Skeletal muscle satellite cell (primary cell): ENCODE results near the gene PLPP4.

Source experiments
- H3K27me3 ChIP-seq: 2 replicates; pipeline ENCODE4 v1.7.0; 2013; ENCODE audit warnings: low read length; ENCODE audit not compliant: control insufficient read depth, insufficient read depth
- H3K36me3 ChIP-seq: 2 replicates; pipeline ENCODE4 v1.7.0; 2013; ENCODE audit warnings: mild to moderate bottlenecking, control low read depth, low read length; ENCODE audit not compliant: insufficient read depth
- H3K4me1 ChIP-seq: 2 replicates; pipeline ENCODE4 v1.7.0; 2013; ENCODE audit warnings: low read length; ENCODE audit not compliant: control insufficient read depth, insufficient read depth
- H3K4me2 ChIP-seq: 2 replicates; pipeline ENCODE4 v1.7.0; 2013; ENCODE audit warnings: mild to moderate bottlenecking, low read length
- H3K4me3 ChIP-seq: 2 replicates; pipeline ENCODE4 v1.7.0; 2013; ENCODE audit warnings: low read length
- H3K9ac ChIP-seq: 2 replicates; pipeline ENCODE4 v1.7.0; 2013; ENCODE audit warnings: mild to moderate bottlenecking, low read depth, low read length, moderate library complexity
- H3K9me3 ChIP-seq: replicated peaks from 2 replicates; pipeline ENCODE4 v1.7.0; 2013; ENCODE audit warnings: mild to moderate bottlenecking, control low read depth, low read length

Gene PLPP4

GRCh38 chr10:120530699-120531098 lies 73.7 kb downstream of the PLPP4 start:
- no peak overlapping the region for H3K9ac ChIP-seq
- no peaks in the 10 kb centered on the region for H3K9me3 ChIP-seq
- H3K4me1 ChIP-seq: no peaks in the 10 kb centered on the region
- no peaks in the 10 kb centered on the region for H3K27me3 ChIP-seq
- H3K4me3 ChIP-seq: no peak overlapping the region
- no peaks in the 10 kb centered on the region for H3K36me3 ChIP-seq
- no peak overlapping the region for H3K4me2 ChIP-seq

- Histone ChIP-seq H3K4me3 (no peak overlapping the region), H3K27me3 (no peaks in the 10 kb centered on the region), H3K9ac (no peak overlapping the region), H3K4me2 (no peak overlapping the region), H3K4me1 (no peaks in the 10 kb centered on the region), H3K9me3 (no peaks in the 10 kb centered on the region), H3K36me3 (no peaks in the 10 kb centered on the region)
Measured at GRCh38 chr10:120538091-120538490, 81.1 kb downstream of the PLPP4 start.

GRCh38 chr10:120539076-120539475 lies 82.0 kb downstream of the PLPP4 start:
- Histone ChIP-seq H3K27me3 (no peaks in the 10 kb centered on the region), H3K9me3 (no peaks in the 10 kb centered on the region), H3K9ac (no peak overlapping the region), H3K4me1 (no peaks in the 10 kb centered on the region), H3K4me3 (no peak overlapping the region), H3K36me3 (no peaks in the 10 kb centered on the region), H3K4me2 (no peak overlapping the region)

DNA sequence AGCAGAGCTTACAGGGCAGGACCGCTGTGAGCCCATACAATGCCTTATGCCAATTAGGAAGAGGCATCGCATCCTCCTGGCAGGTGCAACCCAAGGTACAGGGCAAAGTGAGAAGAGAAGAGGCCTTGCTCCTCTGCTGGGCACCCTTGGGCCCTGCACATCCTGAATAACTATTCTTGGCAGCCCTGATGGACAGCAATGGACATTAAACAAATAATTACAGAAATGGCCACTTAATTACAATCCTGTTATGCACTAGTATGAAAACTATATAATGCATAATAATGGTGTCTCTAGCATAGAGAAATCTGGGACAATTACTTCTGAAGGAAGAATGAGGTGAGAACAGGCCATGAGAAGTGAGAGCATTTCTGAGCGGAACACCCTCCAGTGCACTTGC lies 83.5 kb downstream of the PLPP4 start:
- Histone ChIP-seq H3K27me3 (no peaks in the 10 kb centered on the region), H3K9me3 (no peaks in the 10 kb centered on the region), H3K9ac (no peak overlapping the region), H3K4me2 (no peak overlapping the region), H3K36me3 (no peaks in the 10 kb centered on the region), H3K4me3 (no peak overlapping the region), H3K4me1 (no peaks in the 10 kb centered on the region)

DNA sequence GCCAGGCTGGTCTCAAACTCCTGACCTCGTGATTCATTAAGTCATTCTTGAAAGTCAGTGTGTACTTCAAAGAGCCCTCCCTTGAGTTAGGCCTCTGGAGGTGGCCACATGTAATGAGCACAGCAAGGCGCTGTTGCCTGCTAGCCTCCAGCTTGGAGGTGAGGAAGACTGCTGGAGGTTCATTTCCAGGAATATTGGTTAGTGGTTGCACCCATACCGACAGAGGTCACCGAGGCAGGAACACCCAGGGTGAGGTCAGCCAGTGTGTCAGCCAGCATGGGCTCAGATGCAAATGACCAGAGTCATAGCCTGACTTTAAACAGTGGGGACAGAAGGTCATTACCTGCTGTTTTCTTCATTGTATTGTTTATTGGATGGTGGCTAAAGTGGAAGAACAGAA lies 85.0 kb downstream of the PLPP4 start:
- H3K4me1 ChIP-seq: no peaks in the 10 kb centered on the region
- no peaks in the 10 kb centered on the region for H3K27me3 ChIP-seq
- H3K4me3 ChIP-seq: no peak overlapping the region
- H3K36me3 ChIP-seq: no peaks in the 10 kb centered on the region
- no peak overlapping the region for H3K4me2 ChIP-seq
- no peak overlapping the region for H3K9ac ChIP-seq
- H3K9me3 ChIP-seq: no peaks in the 10 kb centered on the region

DNA sequence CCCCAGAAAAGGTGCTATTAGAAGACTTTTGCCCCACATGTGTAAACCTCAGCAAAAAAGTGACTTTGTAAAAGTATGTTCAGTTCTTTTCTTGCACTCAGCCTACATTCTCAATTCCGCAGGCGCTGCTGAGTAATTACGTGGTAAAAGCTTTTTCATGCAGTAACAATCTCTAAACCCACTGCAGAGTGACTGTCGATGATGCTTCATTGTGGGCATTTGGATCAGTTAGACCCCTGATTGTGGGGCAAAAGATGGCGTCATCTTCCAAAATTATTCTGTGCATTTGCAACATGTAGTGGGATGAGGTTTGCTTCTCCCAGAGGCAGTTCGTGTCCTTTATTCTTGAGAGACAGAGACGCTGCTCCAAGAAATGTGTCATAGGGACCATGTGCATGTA lies 85.6 kb downstream of the PLPP4 start:
- Histone ChIP-seq H3K4me3 (no peak overlapping the region), H3K9ac (no peak overlapping the region), H3K4me2 (no peak overlapping the region), H3K9me3 (no peaks in the 10 kb centered on the region), H3K27me3 (no peaks in the 10 kb centered on the region), H3K4me1 (no peaks in the 10 kb centered on the region), H3K36me3 (no peaks in the 10 kb centered on the region)

- no peak overlapping the region for H3K4me2 ChIP-seq
- no peak overlapping the region for H3K4me3 ChIP-seq
- no peaks in the 10 kb centered on the region for H3K4me1 ChIP-seq
- no peaks in the 10 kb centered on the region for H3K27me3 ChIP-seq
- H3K9me3 ChIP-seq: no peaks in the 10 kb centered on the region
- no peaks in the 10 kb centered on the region for H3K36me3 ChIP-seq
- H3K9ac ChIP-seq: no peak overlapping the region
Measured at GRCh38 chr10:120543291-120543690, 86.3 kb downstream of the PLPP4 start.

- Histone ChIP-seq H3K27me3 (no peaks in the 10 kb centered on the region), H3K4me1 (no peaks in the 10 kb centered on the region), H3K4me3 (no peak overlapping the region), H3K4me2 (no peak overlapping the region), H3K36me3 (no peaks in the 10 kb centered on the region), H3K9me3 (no peaks in the 10 kb centered on the region), H3K9ac (no peak overlapping the region)
Measured at GRCh38 chr10:120548210-120548609, 91.2 kb downstream of the PLPP4 start.

DNA sequence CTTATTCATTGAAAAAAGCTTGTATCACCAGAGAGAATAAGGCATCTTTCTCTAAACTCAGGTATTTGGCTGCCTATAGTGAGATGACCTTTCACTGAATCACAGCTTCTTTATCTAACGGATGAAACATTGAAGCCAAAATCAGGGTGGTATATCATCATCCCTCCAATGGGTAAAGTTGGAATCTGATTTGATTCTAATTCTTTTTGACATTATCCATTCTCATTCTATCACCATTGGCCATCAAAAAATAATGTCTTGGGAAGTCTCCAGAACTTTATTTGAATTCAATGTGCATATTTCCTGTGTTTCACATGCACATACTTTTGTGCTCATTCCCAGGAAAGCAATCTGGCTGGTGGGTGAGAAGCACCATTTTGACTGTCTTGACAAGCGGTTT lies 95.2 kb downstream of the PLPP4 start:
- Histone ChIP-seq H3K9me3 (no peaks in the 10 kb centered on the region), H3K27me3 (no peaks in the 10 kb centered on the region), H3K4me2 (no peak overlapping the region), H3K4me1 (no peaks in the 10 kb centered on the region), H3K9ac (no peak overlapping the region), H3K4me3 (no peak overlapping the region), H3K36me3 (no peaks in the 10 kb centered on the region)

GRCh38 chr10:120553911-120554310 lies 96.9 kb downstream of the PLPP4 start:
- no peaks in the 10 kb centered on the region for H3K4me1 ChIP-seq
- no peaks in the 10 kb centered on the region for H3K27me3 ChIP-seq
- no peaks in the 10 kb centered on the region for H3K9me3 ChIP-seq
- H3K36me3 ChIP-seq: no peaks in the 10 kb centered on the region
- H3K4me2 ChIP-seq: no peak overlapping the region
- H3K4me3 ChIP-seq: no peak overlapping the region
- no peak overlapping the region for H3K9ac ChIP-seq

- no peaks in the 10 kb centered on the region for H3K27me3 ChIP-seq
- no peak overlapping the region for H3K9ac ChIP-seq
- H3K9me3 ChIP-seq: no peaks in the 10 kb centered on the region
- H3K4me2 ChIP-seq: no peak overlapping the region
- H3K4me1 ChIP-seq: no peaks in the 10 kb centered on the region
- no peaks in the 10 kb centered on the region for H3K36me3 ChIP-seq
- no peak overlapping the region for H3K4me3 ChIP-seq
Measured at GRCh38 chr10:120555436-120555835, 98.4 kb downstream of the PLPP4 start.

DNA sequence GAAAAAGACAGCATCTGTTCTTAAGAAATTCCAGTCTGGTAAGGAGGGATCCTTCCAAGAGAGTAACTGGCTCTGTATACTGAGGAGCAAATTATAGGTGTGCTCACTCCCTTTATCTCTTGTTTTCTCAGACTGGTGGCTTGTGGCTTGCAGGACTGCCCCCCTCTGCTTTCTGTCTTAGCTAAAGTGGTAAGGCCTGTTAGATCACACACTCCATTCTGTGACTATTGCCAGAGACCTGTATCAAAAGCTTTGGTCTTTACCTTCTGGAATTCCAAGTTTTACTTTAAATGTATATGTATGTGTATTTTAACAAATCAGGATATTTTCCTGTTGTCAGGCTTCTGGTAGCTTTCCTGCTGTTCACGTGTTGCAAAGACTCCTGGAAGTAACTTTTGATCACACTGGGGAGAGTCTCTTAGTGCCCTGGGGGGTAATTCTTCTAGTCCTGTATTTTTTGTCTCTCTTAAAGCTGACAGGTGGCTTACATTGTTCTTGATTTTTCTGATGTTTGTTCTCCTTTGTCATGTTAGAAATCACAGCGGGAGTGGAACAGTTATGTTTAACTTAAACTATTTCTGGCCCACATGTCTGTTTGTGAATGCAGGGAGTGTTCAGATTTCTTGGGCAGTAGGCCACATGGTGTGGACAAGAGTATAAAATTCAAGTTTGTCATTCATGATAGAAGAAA lies 99.0 kb downstream of the PLPP4 start:
- no peak overlapping the region for H3K4me3 ChIP-seq
- no peaks in the 10 kb centered on the region for H3K4me1 ChIP-seq
- H3K9ac ChIP-seq: no peak overlapping the region

More for the DNA sequence above, 99.0 kb downstream of the PLPP4 start:
- Histone ChIP-seq H3K36me3 (no peaks in the 10 kb centered on the region), H3K9me3 (no peaks in the 10 kb centered on the region), H3K4me2 (no peak overlapping the region), H3K27me3 (no peaks in the 10 kb centered on the region)
